Stimulated activated CD8-positive, alpha-beta memory T cell treated with anti-CD3 and anti-CD28 coated beads, Interleukin-15, amount 100 ng/mL, for 4 hours (primary cell): ENCODE data around the gene CSNK1A1L.
"Not testable (repeated sequence)": the region's sequence is repeated elsewhere in the genome, so short reads cannot be mapped to it uniquely, and the experiment has no call there.

ENCODE experiments used
- DNase-seq, 2 donors: peaks; one replicate each; pipeline ENCODE4 v3.0.0-alpha.2; 2020; ENCODE audit warnings: low read depth in 2 of 2

Gene CSNK1A1L

DNA sequence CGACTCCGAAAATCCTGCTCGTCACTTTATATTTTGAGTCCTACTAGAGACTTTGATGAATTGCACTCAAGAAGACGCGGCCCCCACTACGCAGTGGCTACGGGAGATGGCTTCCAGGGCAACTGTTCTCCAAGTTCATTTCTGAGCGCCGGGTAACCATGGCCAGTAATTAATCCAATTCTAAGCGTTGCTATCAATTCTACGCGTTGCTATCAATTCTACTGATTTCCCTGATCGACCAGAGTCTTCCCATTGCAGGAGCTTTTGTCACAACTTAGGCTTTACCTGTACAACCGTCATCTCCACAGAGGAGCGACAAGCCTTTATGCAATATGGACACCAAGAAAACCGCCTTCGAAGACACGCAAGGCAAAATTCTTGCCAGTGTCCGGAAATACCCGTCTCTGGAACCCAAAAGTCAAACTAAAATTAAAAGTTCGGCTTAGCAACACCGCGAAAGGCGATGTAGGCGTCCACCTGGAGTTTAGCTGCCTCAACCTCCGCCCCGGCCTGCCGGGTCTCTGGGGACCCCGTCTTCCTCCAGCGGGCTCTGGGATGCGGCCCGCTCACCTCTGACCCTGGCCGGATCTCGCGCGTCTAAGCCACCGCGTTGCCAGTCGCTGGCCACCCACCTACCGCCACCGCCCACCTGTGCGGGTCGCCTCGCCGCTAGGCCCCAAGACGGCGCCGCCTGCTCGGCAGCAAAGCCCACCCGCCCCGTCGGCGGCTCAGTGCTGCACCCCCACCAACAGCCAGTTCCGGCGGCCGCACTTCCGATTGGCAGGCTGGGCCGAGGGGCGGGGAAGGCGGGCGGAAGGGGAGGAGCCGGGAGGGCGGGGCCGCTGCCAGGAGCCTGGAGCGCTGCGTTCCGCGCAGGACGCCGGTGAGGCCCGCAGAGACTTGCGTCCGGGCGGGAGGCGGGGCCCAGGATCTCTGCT is 46.3 kb downstream of the CSNK1A1L start, which contains the start of gene SUPT20H:
Gene SUPT20H, minus strand, starts transcription at position 779 of the 938 bp plus-strand sequence. CDS start 8,198 bp downstream, outside the sequence.
- DNase-seq, result peak; percentile 86 to 91

GRCh38 chr13:37056228-37056627 is 49.2 kb downstream of the CSNK1A1L start:
- not testable (repeated sequence) for DNase-seq
